GM18499 (cell line): ENCODE measurements around the gene DOCK3.
"Not testable (repeated sequence)": the region's sequence is repeated elsewhere in the genome, so short reads cannot be mapped to it uniquely, and the experiment has no call there.

ENCODE experiments used
- ATAC-seq: cut with Tn5 transposase; IDR thresholded peaks from one replicate; pipeline ENCODE4 v1.9.1; 2021; ENCODE audit warnings: moderate number of reproducible peaks; ENCODE audit not compliant: insufficient read depth, unreplicated experiment

The DOCK3 gene

GRCh38 chr3:50781766-50782165 is 107.0 kb downstream of the DOCK3 start:
- not testable (repeated sequence) for ATAC-seq

DNA sequence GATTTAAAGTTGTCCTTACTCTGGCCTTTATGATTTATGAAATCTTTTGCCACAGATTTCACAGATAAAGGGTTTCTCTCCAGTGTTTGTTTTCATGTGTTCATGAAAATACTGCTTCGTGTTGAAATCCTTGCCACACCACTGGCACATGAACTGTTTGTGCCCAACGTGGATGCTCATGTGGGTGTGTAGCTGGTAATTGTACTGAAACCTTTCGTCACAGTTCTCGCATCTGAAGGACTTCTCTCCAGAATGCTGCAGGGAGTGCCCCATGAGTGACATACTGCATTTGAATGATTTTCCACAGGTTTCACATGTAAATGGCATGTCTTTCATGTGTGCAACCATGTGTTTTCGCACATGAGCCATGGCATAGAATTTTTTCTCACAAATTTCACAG is 111.9 kb downstream of the DOCK3 start:
- no peak for ATAC-seq

GRCh38 chr3:50790894-50791293 is 116.2 kb downstream of the DOCK3 start:
- ATAC-seq, result not testable (repeated sequence)

DNA sequence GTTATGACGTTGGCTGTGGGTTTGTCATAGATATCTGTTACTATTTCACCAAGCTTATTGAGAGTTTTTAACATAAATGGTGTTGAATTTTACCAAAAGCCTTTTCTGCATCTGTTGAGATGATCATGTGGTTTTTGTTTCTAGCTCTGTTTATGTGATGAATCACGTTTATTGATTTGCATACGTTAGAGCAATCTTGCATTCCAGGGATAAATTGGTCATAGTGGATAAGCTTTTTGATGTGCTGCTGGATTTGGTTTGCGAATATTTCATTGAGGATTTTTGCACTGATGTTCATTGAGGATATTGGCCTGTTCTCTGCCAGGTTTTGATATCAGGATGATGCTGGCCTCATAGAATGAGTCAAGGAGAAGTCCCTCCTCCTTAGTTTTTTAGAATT is 117.8 kb downstream of the DOCK3 start:
- ATAC-seq, result no peak

GRCh38 chr3:50803805-50804204 is 129.1 kb downstream of the DOCK3 start:
- not testable (repeated sequence) for ATAC-seq

DNA sequence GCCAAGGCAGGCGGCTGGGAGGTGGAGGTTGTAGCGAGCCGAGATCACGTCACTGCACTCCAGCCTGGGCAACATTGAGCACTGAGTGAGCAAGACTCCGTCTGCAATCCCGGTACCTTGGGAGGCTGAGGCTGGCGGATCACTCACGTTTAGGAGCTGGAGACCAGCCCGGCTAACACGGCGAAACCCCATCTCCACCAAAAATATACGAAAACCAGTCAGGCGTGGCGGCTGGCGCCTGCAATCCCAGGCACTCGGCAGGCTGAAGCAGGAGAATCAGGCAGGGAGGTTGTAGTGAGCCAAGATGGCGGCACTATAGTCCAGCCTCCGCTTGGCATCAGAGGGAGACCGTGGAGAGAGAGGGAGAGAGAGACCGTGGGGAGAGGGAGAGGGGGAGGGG is 129.6 kb downstream of the DOCK3 start:
- not testable (repeated sequence) for ATAC-seq

DNA sequence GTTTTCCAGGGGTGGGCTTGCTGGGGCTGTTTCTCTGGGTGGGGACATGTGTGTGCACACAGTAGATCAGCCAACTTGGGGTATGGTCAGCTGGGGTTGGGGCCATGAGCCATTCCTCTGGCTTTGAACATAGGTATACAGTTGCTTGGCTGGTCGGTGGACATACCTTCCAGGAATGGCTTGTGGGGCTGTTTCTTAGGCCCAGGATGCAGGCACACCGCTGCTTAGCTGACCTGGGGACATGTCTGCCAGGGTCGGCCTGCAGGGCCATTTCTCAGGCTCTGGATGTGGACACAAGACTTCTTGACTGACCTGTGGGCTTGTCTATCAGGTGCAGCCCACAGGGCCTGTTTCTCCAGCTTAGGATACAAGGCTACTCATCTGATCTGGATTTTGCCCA is 130.6 kb downstream of the DOCK3 start:
- ATAC-seq, result no peak

GRCh38 chr3:50806031-50806430 is 131.3 kb downstream of the DOCK3 start:
- no peak for ATAC-seq

- no peak for ATAC-seq
Observed at GRCh38 chr3:50806806-50807205, 132.1 kb downstream of the DOCK3 start.

DNA sequence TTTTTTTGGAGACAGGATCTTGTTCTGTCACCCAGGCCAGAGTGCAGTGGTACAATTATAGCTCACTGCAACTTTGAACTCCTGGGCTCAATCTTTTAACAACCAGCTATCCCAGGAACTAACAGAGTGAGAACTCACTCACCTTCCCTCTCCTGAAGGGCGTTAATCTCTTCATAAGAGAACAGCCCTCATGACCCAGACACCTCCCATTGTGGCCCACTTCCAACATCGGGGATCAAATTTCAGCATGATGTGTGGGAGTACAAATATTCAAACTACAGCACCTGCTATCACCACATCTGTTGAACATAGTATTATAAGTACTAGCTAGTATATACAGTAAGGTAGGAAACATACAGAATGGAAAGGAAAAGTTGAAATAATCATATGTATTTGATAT is 132.5 kb downstream of the DOCK3 start:
- no peak for ATAC-seq

DNA sequence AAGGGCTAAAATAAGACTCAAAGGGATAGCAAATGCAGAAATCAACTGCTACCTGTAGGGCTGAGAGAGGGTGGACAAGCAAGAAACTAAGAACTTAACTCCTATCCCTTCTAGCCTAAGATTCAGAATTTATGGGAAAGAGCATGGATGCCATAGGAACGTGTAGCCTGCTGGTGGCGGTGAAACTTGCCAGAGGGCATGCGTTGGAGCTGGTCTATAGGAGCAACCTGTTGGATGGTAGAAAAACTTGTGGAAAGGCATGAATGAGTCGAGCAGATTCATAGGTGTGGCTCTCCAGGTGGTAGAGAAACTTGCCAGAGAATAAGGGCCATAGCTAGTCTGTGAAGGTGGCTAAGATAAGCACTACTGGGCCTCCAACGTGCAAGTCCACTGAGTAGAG is 137.2 kb downstream of the DOCK3 start:
- no peak for ATAC-seq

DNA sequence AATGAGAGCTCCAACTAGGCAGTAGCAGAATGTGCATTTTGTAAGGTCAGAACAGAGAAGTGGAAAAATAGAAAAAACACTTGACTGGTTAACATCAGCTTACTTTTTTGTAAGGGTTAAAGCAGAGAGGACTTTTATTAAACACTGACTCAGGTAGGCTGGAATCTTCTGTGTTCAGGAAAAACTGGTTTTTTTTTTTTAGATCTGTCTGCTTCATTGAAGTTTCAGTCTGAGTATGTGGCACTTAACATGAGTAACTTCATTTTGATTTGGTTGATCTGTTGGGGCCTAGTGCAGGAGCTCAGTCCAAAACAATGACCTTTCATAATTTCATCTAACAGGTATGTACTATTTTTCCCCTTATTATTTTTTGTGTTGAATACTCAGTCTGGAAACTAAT is 141.1 kb downstream of the DOCK3 start:
- no peak for ATAC-seq

DNA sequence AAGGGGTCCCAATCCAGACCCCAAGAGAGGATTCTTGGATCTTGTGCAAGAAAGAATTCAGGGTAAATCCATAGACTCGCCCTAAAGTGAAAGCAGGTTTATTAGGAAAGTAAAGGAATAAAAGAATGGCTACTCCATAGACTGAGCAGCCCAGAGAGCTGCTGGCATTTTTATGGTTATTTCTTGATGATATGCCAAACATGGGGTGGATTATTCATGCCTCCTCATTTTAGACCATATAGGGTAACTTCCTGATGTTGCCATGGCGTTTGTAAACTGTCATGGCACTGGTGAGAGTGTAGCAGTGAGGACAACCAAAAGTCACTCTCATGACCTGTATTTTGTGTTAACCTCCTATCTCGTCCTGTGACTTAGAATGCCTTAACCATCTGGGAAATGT is 142.2 kb downstream of the DOCK3 start:
- ATAC-seq, result no peak

- ATAC-seq, result no peak
Observed at GRCh38 chr3:50817756-50818529, 143.2 kb downstream of the DOCK3 start.

DNA sequence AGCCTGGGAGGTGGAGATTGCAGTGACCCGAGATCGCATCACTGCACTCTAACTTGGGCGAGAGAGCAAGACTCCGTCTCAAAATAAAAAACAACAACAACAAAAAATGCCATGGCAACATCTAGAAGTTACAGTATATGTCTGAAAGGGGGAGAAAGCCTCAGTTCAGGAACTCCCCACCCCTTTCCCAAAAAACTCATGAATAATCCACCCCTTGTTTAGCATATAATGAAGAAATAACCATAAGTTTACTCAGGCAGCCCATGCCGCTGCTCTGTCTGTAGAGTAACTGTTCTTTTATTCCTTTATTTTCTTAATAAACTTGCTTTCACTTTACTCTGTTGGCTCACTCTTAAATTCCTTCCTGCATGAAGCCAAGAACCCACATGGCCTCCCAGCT is 145.2 kb downstream of the DOCK3 start:
- no peak for ATAC-seq

DNA sequence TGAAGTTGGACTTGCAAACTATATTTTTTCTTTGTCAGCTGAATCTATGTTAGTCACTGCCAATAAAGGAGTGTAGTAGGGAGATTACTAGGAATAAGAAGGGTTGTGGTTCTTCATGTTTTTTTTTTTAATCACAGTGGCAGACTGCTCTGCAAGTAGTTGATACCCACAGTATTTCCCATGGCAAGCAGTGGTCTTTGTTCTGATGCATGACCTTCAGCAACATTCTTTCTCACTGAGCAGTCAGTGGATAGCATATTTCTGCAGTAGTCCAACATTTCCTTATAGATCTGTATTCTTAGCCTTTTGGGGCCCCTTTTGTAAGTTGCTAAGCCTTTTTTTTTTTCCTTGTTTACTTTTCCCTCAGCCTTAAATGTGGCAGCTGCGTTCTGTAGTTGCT is 151.1 kb downstream of the DOCK3 start:
- ATAC-seq, result no peak

GRCh38 chr3:50830451-50830850 is 155.7 kb downstream of the DOCK3 start:
- ATAC-seq, result no peak

DNA sequence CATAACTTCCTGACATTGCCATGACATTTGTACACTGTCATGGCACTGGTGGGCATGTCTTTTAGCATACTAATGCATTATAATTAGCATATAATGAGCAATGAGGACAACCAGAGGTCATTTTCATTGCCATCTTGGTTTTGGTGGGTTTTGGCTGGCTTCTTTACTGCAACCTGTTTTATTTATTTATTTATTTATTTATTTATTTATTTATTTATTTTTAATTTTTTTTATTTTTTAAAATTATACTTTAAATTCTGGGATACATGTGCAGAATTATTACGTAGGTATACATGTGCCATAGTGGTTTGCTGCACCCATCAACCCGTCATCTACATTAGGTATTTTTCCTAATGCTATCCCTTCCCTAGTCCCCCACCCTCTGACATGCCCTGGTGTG is 156.3 kb downstream of the DOCK3 start:
- not testable (repeated sequence) for ATAC-seq

DNA sequence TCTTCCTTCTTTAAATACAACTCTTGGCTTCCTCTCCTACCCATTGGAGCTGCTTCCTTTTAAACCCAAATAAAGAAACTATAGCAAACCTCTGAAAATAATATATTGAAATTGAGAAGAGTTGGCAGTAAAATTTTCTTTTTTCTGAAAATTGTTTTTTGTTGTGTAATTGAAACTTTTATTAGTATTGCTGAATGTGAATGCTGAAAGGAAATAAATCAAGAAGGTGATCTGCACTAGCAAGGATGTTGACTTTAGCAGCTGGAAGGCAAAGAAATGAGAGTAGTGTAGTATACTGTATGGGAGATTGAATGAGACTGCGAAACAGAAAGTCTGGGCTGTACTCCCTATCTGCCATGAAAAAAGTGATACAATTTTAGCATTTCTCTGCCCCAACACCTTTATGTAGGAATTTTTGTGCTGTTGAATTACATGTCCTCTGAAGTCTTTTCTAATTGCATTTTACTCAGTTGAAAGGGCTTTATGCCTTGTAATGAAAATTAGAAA is 166.3 kb downstream of the DOCK3 start:
- ATAC-seq, result no peak

GRCh38 chr3:50848308-50848707 is 173.6 kb downstream of the DOCK3 start:
- ATAC-seq, result no peak

- no peak for ATAC-seq
Observed at GRCh38 chr3:50850639-50851511, 176.1 kb downstream of the DOCK3 start.
